Progenitor cell of endocrine pancreas (in vitro differentiated cells): ENCODE measurements around the gene SLX4. TPM values are rescaled to one million over a fixed set of nuclear protein-coding genes. Genes with fewer than 3 reads are reported as not detected.

ENCODE experiments used
- DNase-seq: peaks from one replicate; pipeline ENCODE4 v3.0.0; 2021; ENCODE audit warnings: low spot score; ENCODE audit not compliant: unreplicated experiment
- H3K27ac Mint-ChIP-seq: 2 replicates; pipeline ENCODE4 v1.8.0; 2021; ENCODE audit warnings: mild to moderate bottlenecking, moderate library complexity, mixed read lengths
- H3K27me3 Mint-ChIP-seq: 2 replicates; pipeline ENCODE4 v1.8.0; 2021; ENCODE audit warnings: mixed read lengths
- H3K36me3 Mint-ChIP-seq: 2 replicates; pipeline ENCODE4 v1.8.0; 2022; ENCODE audit warnings: mixed read lengths; ENCODE audit not compliant: insufficient read depth
- H3K4me1 Mint-ChIP-seq: 2 replicates; pipeline ENCODE4 v1.8.0; 2021; ENCODE audit warnings: low read depth, mixed read lengths
- H3K4me3 Mint-ChIP-seq: 2 replicates; pipeline ENCODE4 v1.8.0; 2021; ENCODE audit warnings: low read depth, mild to moderate bottlenecking, moderate library complexity, mixed read lengths
- H3K9me3 Mint-ChIP-seq: 2 replicates; pipeline ENCODE4 v1.8.0; 2021; ENCODE audit warnings: low read depth, mixed read lengths
- total RNA-seq: library from RNA; stranded (reverse); gene quantifications from 2 replicates; pipeline ENCODE4 v1.2.1, GENCODE V29; 2021
- TF ChIP-seq, protein P1 (sequence below): fragments of 200-600 bp; sonication (generic); IDR thresholded peaks from one replicate; pipeline ENCODE4 v1.5.0; 2021; ENCODE audit warnings: antibody characterized with exemption, mild to moderate bottlenecking; ENCODE audit not compliant: unreplicated experiment

Gene SLX4
- total RNA-seq, 1 donor from 2014 or later = 14.0 TPM

DNA sequence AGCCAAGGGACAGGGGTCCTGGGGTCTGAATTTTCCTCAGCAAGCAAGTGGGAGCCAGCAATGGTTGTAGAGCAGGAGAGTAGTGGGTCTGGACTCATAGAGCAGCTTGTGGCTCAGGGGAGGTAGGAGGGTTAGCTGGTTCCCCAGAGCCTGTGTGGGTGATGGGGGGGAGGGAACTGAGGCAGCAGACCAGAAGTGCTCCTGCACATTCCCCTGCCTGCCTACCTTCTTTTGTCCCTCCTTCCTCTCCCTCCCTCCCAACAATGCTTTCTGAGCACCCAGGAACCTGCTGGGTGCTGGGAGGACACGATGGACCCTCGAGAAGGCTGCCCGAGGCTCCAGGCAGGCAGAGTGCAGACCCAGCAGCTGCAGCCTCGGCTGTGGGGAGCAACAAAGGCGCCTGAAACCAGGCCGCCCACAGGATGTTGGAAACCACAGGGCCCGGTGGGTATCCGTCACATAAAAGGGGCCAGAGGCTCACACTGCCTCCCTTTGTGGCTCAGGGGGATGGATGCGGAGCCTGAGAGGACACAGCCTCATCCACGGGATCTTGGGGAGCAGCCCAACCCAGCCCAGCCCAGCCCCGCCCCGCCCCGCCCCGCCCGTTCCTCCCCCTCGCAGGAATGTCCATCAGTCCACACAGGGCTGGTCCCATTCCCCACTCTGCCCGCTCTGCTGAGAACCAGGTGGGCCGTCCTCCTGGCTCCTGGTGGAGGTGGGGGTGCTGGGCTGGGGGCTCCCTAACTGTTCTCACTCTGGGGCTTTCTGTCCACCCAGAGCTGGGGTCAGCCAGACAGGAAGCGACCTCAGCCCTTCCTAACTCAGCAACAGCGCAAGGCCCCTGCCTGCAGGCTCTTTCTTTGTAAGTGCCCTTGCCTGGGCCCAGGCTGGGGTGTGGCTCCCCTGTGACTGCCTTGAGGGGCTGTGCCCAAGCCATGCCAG is 32.5 kb downstream of the SLX4 start:
- TF ChIP-seq, protein P1, sequence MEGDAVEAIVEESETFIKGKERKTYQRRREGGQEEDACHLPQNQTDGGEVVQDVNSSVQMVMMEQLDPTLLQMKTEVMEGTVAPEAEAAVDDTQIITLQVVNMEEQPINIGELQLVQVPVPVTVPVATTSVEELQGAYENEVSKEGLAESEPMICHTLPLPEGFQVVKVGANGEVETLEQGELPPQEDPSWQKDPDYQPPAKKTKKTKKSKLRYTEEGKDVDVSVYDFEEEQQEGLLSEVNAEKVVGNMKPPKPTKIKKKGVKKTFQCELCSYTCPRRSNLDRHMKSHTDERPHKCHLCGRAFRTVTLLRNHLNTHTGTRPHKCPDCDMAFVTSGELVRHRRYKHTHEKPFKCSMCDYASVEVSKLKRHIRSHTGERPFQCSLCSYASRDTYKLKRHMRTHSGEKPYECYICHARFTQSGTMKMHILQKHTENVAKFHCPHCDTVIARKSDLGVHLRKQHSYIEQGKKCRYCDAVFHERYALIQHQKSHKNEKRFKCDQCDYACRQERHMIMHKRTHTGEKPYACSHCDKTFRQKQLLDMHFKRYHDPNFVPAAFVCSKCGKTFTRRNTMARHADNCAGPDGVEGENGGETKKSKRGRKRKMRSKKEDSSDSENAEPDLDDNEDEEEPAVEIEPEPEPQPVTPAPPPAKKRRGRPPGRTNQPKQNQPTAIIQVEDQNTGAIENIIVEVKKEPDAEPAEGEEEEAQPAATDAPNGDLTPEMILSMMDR = no peak
- no peaks in the 10 kb centered on the region for H3K27me3 Mint-ChIP-seq
- H3K4me3 Mint-ChIP-seq = no peak overlapping the region
- DNase-seq = no peak
- H3K9me3 Mint-ChIP-seq = no peaks in the 10 kb centered on the region
- H3K4me1 Mint-ChIP-seq = no peaks in the 10 kb centered on the region
- H3K27ac Mint-ChIP-seq = no peak overlapping the region
- peaks cover 2% of the 10 kb centered on the region for H3K36me3 Mint-ChIP-seq

DNA sequence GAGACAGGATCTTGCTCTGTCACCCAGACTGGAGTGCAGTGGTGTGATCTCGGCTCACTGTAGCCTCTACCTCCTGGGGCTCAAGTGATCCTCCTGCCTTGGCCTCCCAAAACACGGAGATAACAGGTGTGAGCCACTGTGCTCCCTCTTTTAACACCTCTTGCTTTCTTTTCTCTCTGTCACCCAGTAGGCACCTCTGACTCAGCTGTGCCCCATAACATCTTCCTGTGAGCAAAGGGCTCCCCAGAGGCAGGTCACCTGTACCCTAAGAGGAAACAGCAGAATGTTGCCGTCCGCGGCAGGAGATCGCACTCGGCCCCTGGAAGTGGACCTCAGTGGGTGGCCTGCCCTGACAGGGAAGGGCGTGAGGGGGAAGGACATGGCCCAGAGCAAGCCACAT is 33.3 kb downstream of the SLX4 start:
- DNase-seq = no peak
- Mint-ChIP-seq H3K27me3 (no peaks in the 10 kb centered on the region), H3K9me3 (no peaks in the 10 kb centered on the region), H3K4me3 (no peak overlapping the region), H3K4me1 (no peaks in the 10 kb centered on the region), H3K36me3 (no peaks in the 10 kb centered on the region), H3K27ac (no peak overlapping the region)
- TF ChIP-seq, protein P1 = no peak

DNA sequence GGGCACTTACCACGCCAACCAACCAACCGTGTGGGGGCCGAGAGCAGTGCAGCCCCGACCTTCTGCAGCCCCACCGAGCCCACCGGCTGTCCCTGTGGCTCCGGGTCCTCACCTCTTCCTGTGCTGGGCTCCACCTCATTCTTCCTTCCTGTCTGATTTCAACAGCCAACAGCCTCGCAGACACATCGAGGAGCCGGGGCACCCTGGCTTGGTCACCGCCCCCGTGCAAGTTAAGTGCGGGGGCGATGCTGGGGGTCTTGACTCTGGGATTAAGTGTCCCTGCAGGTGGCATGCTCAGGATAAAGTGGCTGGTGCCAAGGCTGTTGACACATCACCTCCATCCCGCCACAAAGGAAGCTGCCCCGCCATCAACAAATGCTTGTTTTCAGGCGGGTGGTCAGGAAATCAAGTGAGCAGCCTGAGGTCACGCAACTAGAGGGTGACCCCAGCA is 34.1 kb downstream of the SLX4 start, which contains the start of gene NLRC3:
NLRC3 (minus strand) TSS at position 102 of the 451 bp plus-strand sequence. CDS start 12,367 bp downstream, outside the sequence.
- H3K9me3 Mint-ChIP-seq = no peaks in the 10 kb centered on the region
- H3K36me3 Mint-ChIP-seq = no peaks in the 10 kb centered on the region
- no peak within 1 kb of the TSS for H3K27ac Mint-ChIP-seq
- no peaks in the 10 kb centered on the region for H3K4me1 Mint-ChIP-seq
- no peak for DNase-seq
- no peaks in the 10 kb centered on the region for H3K27me3 Mint-ChIP-seq
- no peak within 1 kb of the TSS for H3K4me3 Mint-ChIP-seq
- TF ChIP-seq, protein P1 = no peak

DNA sequence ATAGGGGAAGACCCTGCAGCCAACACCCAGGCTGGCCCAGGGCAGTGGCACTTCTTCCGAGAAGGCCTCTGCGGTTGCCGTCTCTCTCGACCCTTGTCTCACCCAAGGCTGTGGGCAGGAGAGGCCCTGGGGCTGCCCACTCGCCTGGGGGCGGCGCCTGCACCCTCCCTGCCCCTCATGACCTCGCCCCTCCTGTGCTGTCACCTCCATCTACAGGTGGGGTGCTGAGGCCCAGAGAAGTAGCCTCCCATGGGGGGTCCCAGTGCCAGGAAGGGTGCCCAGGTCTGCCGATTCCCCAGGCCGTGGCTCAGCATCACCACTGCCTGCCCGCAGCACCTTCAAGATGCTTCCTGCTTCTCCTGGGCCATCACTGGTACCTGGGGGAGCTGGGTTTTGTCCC is 35.2 kb downstream of the SLX4 start:
- H3K36me3 Mint-ChIP-seq = no peaks in the 10 kb centered on the region
- no peaks in the 10 kb centered on the region for H3K27me3 Mint-ChIP-seq
- no peaks in the 10 kb centered on the region for H3K4me1 Mint-ChIP-seq
- TF ChIP-seq, protein P1 = no peak
- no peak for DNase-seq
- H3K27ac Mint-ChIP-seq = no peak overlapping the region
- H3K9me3 Mint-ChIP-seq = no peaks in the 10 kb centered on the region
- no peak overlapping the region for H3K4me3 Mint-ChIP-seq

DNA sequence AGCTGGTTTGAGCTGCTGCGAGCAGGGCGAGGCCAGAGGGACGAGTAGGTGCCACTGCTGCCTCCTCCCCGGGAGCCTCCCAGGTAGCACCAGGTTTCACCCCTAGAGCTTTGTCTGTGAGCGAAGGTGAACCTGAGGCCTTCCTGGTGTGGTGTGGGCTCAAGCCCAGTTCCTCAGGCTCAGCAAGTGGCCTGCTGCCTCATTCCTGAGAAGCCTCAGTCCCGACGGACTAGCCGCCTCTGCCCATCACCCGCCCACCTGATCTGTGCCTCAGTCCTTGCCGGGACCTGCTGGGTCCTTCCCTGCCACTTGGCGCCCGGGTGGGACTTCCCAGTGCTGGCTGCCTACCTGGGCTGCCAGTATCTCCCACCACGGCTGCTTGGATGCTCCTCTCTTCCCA is 35.9 kb downstream of the SLX4 start:
- TF ChIP-seq, protein P1 = no peak
- no peaks in the 10 kb centered on the region for H3K4me1 Mint-ChIP-seq
- peaks cover 2% of the 10 kb centered on the region for H3K9me3 Mint-ChIP-seq
- no peak for DNase-seq
- H3K27ac Mint-ChIP-seq = peak overlapping the region; percentile 59
- peaks cover 3% of the 10 kb centered on the region for H3K36me3 Mint-ChIP-seq
- no peak overlapping the region for H3K4me3 Mint-ChIP-seq
- no peaks in the 10 kb centered on the region for H3K27me3 Mint-ChIP-seq
